DND-41 (cell line): ENCODE measurements around the gene SCD.

ENCODE experiments used
- ATAC-seq: fragments of 200-7000 bp; cut with Tn5 transposase; 3 replicates; pipeline ENCODE4 v1.9.1; 2021; ENCODE audit warnings: low read depth; ENCODE audit not compliant: insufficient read depth
- DNase-seq: peaks from one replicate; pipeline ENCODE4 v3.0.0-alpha.2; 2020
- H2AFZ ChIP-seq: 2 replicates; pipeline ENCODE4 v1.6.0; 2012; ENCODE audit warnings: low read depth, low read length
- H3K27ac ChIP-seq: 2 replicates; pipeline ENCODE4 v1.5.1; 2012; ENCODE audit warnings: low read length, inconsistent platforms
- H3K27me3 ChIP-seq: fragments of 200-600 bp; sonication (generic); 2 replicates; pipeline ENCODE4 v1.6.0; 2012; ENCODE audit warnings: low read length, mild to moderate bottlenecking, inconsistent platforms; ENCODE audit not compliant: insufficient read depth, poor library complexity
- H3K36me3 ChIP-seq: 2 replicates; pipeline ENCODE4 v1.5.1; 2012; ENCODE audit warnings: low read length, inconsistent platforms; ENCODE audit not compliant: insufficient read depth
- H3K4me1 ChIP-seq: 2 replicates; pipeline ENCODE4 v1.5.1; 2012; ENCODE audit warnings: mild to moderate bottlenecking, low read length; ENCODE audit not compliant: insufficient read depth
- H3K4me2 ChIP-seq: 2 replicates; pipeline ENCODE4 v1.6.0; 2012; ENCODE audit warnings: mild to moderate bottlenecking, moderate library complexity, low read length, inconsistent platforms; ENCODE audit not compliant: insufficient read depth
- H3K4me3 ChIP-seq, 2 experiments: fragments of 200-600 bp in 1 of 2; shearing (Covaris generic) in 1 of 2; 2 replicates each; pipeline ENCODE4 v1.5.1; 2012 to 2016; ENCODE audit warnings: inconsistent platforms in 2 of 2, low read length in 2 of 2, mild to moderate bottlenecking in 2 of 2, low read depth in 1 of 2, moderate library complexity in 1 of 2
- H3K79me2 ChIP-seq: 2 replicates; pipeline ENCODE4 v1.6.0; 2012; ENCODE audit warnings: low read length, inconsistent platforms; ENCODE audit not compliant: insufficient read depth
- H3K9ac ChIP-seq: 2 replicates; pipeline ENCODE4 v1.6.0; 2012; ENCODE audit warnings: low read depth, mild to moderate bottlenecking, inconsistent platforms, low read length, moderate library complexity
- H3K9me3 ChIP-seq: 2 replicates; pipeline ENCODE4 v1.5.1; 2012; ENCODE audit warnings: low read length, moderate library complexity, mild to moderate bottlenecking, inconsistent platforms; ENCODE audit not compliant: insufficient read depth, severe bottlenecking
- H4K20me1 ChIP-seq: 2 replicates; pipeline ENCODE4 v1.6.0; 2012; ENCODE audit warnings: low read length; ENCODE audit not compliant: insufficient read depth
- CTCF ChIP-seq: IDR thresholded peaks from 2 replicates; pipeline ENCODE4 v1.5.1; 2012; ENCODE audit warnings: borderline replicate concordance, low read length, moderate library complexity, mild to moderate bottlenecking; ENCODE audit not compliant: poor library complexity, severe bottlenecking; ENCODE audit errors: extremely low read depth
- EZH2 ChIP-seq: IDR thresholded peaks from 3 replicates; pipeline ENCODE4 v1.6.1; 2012; ENCODE audit warnings: borderline replicate concordance, low read depth, mild to moderate bottlenecking, moderate library complexity, low read length, inconsistent platforms; ENCODE audit not compliant: severe bottlenecking

The SCD gene

DNA sequence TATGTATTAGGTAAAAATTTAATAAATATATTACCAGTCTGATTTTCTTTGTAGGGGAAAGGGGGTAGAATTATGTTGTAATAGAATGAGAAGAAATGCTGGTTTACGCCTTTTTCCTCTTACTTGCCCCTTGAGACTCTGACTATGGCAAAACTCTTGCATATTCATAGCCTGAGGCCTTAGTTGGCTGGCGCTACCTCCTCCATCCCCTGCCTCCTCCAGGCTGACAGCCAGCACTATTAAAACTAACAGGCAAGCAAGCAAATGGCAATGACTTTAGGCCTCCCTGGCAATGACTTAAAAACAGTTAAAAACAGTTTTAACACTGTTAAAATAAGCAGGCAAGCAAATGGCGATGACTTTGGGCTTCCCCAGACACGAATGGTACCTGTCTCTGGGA, 31.4 kb upstream of the SCD start:
- no peaks in the 10 kb centered on the region for H3K9me3 ChIP-seq
- ATAC-seq: no peak
- H2AFZ ChIP-seq: no peak overlapping the region
- no peaks in the 10 kb centered on the region for H3K4me1 ChIP-seq
- H3K27ac ChIP-seq: no peak overlapping the region
- no peak overlapping the region for H3K4me2 ChIP-seq
- DNase-seq: no peak
- no peaks in the 10 kb centered on the region for H3K36me3 ChIP-seq
- no peaks in the 10 kb centered on the region for H4K20me1 ChIP-seq
- H3K9ac ChIP-seq: no peak overlapping the region
- peaks cover 21% of the 10 kb centered on the region for H3K27me3 ChIP-seq
- H3K4me3 ChIP-seq: no peak overlapping the region
- H3K79me2 ChIP-seq: no peaks in the 10 kb centered on the region
- TF ChIP-seq EZH2 (no peak), CTCF (no peak)

DNA sequence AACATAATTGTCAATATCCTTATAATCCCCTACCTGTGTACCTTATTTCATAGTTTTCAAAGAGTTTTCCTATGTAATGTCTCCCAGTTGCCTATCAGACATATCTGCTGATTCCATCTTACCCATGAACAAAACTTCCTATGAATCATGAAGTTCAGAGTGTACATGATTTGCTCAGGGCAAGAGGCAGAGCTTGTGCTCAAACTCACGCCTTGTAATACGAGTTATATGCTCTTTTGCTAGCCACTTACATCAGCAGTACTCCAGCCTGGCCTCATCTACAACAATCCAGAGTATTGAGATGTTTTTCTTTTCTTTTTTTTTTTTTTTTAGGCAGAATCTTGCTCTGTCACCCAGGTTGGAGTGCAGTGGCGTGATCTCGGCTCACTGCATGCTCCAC, 28.8 kb upstream of the SCD start:
- Histone ChIP-seq H3K36me3 (no peaks in the 10 kb centered on the region), H3K4me1 (no peaks in the 10 kb centered on the region), H3K27me3 (peaks cover 15% of the 10 kb centered on the region), H2AFZ (no peak overlapping the region), H4K20me1 (no peaks in the 10 kb centered on the region), H3K27ac (no peak overlapping the region), H3K4me3 (no peak overlapping the region), H3K9ac (no peak overlapping the region), H3K9me3 (no peaks in the 10 kb centered on the region), H3K4me2 (no peak overlapping the region), H3K79me2 (no peaks in the 10 kb centered on the region)
- TF ChIP-seq EZH2 (no peak), CTCF (no peak)
- DNase-seq (no peak), ATAC-seq (no peak)

- H2AFZ ChIP-seq: no peak overlapping the region
- H3K27me3 ChIP-seq: peaks cover 9% of the 10 kb centered on the region
- TF ChIP-seq EZH2: no peak
Measured at GRCh38 chr10:100319707-100320402, 27.2 kb upstream of the SCD start.

GRCh38 chr10:100325158-100325557, 21.9 kb upstream of the SCD start:
- Histone ChIP-seq H2AFZ (no peak overlapping the region), H3K4me3 (no peak overlapping the region), H3K9ac (no peak overlapping the region), H4K20me1 (no peaks in the 10 kb centered on the region), H3K79me2 (no peaks in the 10 kb centered on the region), H3K9me3 (no peaks in the 10 kb centered on the region), H3K36me3 (no peaks in the 10 kb centered on the region), H3K4me1 (no peaks in the 10 kb centered on the region), H3K4me2 (no peak overlapping the region), H3K27ac (no peak overlapping the region), H3K27me3 (peaks cover 13% of the 10 kb centered on the region)
- DNase-seq (no peak), ATAC-seq (0 out of 3 replicates have a peak, but pooled peaks have one; percentile 40)
- no peak for TF ChIP-seq CTCF
- TF ChIP-seq EZH2: no peak

More at GRCh38 chr10:100319707-100320402, 27.2 kb upstream of the SCD start:
- Histone ChIP-seq H3K4me3 (no peak overlapping the region), H3K9ac (no peak overlapping the region), H3K9me3 (no peaks in the 10 kb centered on the region), H3K4me1 (no peaks in the 10 kb centered on the region), H4K20me1 (no peaks in the 10 kb centered on the region), H3K79me2 (no peaks in the 10 kb centered on the region), H3K36me3 (no peaks in the 10 kb centered on the region), H3K27ac (no peak overlapping the region), H3K4me2 (no peak overlapping the region)
- ATAC-seq: no peak
- DNase-seq: no peak
